ENCODE measurements around the gene DNAH8.

Gene DNAH8

GRCh38 chr6:38831865-38832264 lies 116.8 kb downstream of the DNAH8 start:
- no peak for DNase-seq (ENCODE audit: insufficient read length, low spot score)
- TF ChIP-seq CTCF (IDR thresholded peaks at IDR 0.05; ENCODE audit: insufficient read depth, missing control alignments) = no peak
- FAIRE-seq = no peak

- FAIRE-seq (no peak), DNase-seq (ENCODE audit: insufficient read length, low spot score) (no peak)
- no peak for TF ChIP-seq CTCF (IDR thresholded peaks at IDR 0.05; ENCODE audit: insufficient read depth, missing control alignments)
Observed at GRCh38 chr6:38833320-38833719, 118.2 kb downstream of the DNAH8 start.

GRCh38 chr6:38836585-38836984 lies 121.5 kb downstream of the DNAH8 start:
- TF ChIP-seq CTCF (IDR thresholded peaks at IDR 0.05; ENCODE audit: insufficient read depth, missing control alignments) = no peak
- DNase-seq (ENCODE audit: insufficient read length, low spot score) (no peak), FAIRE-seq (no peak)

GRCh38 chr6:38837101-38837500 lies 122.0 kb downstream of the DNAH8 start:
- DNase-seq (ENCODE audit: insufficient read length, low spot score) = no peak
- FAIRE-seq = no peak
- no peak for TF ChIP-seq CTCF (IDR thresholded peaks at IDR 0.05; ENCODE audit: insufficient read depth, missing control alignments)

- DNase-seq (ENCODE audit: insufficient read length, low spot score) = no peak
- no peak for FAIRE-seq
- no peak for TF ChIP-seq CTCF (IDR thresholded peaks at IDR 0.05; ENCODE audit: insufficient read depth, missing control alignments)
Observed at GRCh38 chr6:38843798-38844197, 128.7 kb downstream of the DNAH8 start.

GRCh38 chr6:38845931-38846330 lies 130.8 kb downstream of the DNAH8 start:
- no peak for DNase-seq (ENCODE audit: insufficient read length, low spot score)
- no peak for FAIRE-seq
- TF ChIP-seq CTCF (IDR thresholded peaks at IDR 0.05; ENCODE audit: insufficient read depth, missing control alignments) = no peak

GRCh38 chr6:38846361-38846760 lies 131.2 kb downstream of the DNAH8 start:
- no peak for TF ChIP-seq CTCF (IDR thresholded peaks at IDR 0.05; ENCODE audit: insufficient read depth, missing control alignments)
- no peak for DNase-seq (ENCODE audit: insufficient read length, low spot score)
- no peak for FAIRE-seq

All from D721Med (cell line).